SH-SY5Y (cell line): ENCODE data around the gene OTOF.

Experiments
- GATA2 ChIP-seq: IDR thresholded peaks from 2 replicates; pipeline ENCODE4 v1.6.1; 2011; ENCODE audit warnings: mild to moderate bottlenecking, low read depth, low read length
- GATA3 ChIP-seq: IDR thresholded peaks from 2 replicates; pipeline ENCODE4 v1.6.1; 2011; ENCODE audit warnings: low read depth, mild to moderate bottlenecking, low read length, moderate library complexity

DNA sequence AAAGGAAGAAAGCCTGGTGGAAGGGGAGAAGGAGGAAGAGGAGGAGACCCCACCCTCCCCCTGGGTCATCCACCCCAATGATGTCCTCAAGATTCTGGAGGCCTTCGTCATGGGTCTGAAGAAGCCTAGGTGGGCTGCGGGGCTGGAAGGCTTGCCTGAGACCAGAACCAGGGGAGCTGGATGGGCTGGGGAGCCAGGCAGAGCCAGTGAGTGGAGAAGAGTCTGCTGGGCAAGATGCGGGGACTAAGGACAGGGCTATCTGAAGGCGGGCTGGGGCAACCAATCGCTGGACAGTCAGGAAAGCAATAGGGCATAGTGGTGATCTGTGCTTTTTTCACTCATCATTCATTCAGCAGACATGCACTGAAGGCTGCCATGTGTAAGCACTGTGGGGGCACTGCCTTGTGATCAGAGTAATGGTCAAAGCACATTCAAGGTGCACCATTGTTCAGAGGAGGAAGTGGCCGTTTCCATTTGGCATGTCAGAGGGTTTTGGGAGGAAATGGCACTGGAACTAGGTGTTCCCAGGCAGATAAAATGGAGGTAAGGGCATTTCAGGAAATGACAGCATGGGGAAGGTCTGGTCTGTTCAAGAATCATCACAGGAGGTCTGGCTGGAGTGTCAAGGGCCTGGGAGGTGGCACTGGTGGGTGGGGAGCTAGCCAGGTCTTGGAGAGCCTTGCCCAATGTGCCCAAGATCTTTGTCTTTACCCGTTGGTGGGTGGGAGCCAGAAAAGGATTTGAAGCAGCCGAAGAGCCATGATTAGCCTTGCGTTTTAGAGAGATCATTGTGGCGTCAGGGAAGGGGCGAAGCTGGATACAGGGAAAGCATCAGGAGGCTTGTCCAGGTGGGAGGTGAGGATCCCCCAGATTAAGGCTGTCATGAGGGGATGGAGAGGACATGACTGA lies 24.2 kb downstream of the OTOF start:
- TF ChIP-seq GATA2 (no peak), GATA3 (no peak)
